Mononuclear cell (primary cell): ENCODE measurements around the gene FRA10AC1. TPM values are rescaled to one million over a fixed set of nuclear protein-coding genes. Genes with fewer than 3 reads are reported as not detected.

Source experiments
- H3K27me3 ChIP-seq: 2 replicates; pipeline ENCODE4 v1.6.0; 2011; ENCODE audit warnings: low read length, control low read depth; ENCODE audit not compliant: insufficient read depth
- H3K4me1 ChIP-seq: 2 replicates; pipeline ENCODE4 v1.5.1; 2011; ENCODE audit warnings: mild to moderate bottlenecking, low read length, control low read depth; ENCODE audit not compliant: insufficient read depth
- H3K4me3 ChIP-seq: 2 replicates; pipeline ENCODE4 v1.5.1; 2011; ENCODE audit warnings: mild to moderate bottlenecking, low read length, moderate library complexity
- H3K9me3 ChIP-seq: 2 replicates; pipeline ENCODE4 v1.5.1; 2011; ENCODE audit warnings: low read depth, mild to moderate bottlenecking, control low read depth, low read length
- total RNA-seq: library from RNA; depleted of rRNA; stranded (reverse); fragments of >200 nt; gene quantifications from one replicate; pipeline ENCODE4 v1.2.3, GENCODE V29; 2012

Gene FRA10AC1
- total RNA-seq, 1 donor, result 12.2 TPM

GRCh38 chr10:93673791-93674190 is 28.6 kb downstream of the FRA10AC1 start:
- Histone ChIP-seq H3K4me3 (no peak overlapping the region), H3K4me1 (no peaks in the 10 kb centered on the region), H3K9me3 (no peaks in the 10 kb centered on the region), H3K27me3 (no peaks in the 10 kb centered on the region)

- no peaks in the 10 kb centered on the region for H3K9me3 ChIP-seq
- no peaks in the 10 kb centered on the region for H3K4me1 ChIP-seq
- no peak overlapping the region for H3K4me3 ChIP-seq
- H3K27me3 ChIP-seq, result no peaks in the 10 kb centered on the region
Observed at GRCh38 chr10:93672890-93673289, 29.5 kb downstream of the FRA10AC1 start.

- Histone ChIP-seq H3K4me3 (no peak overlapping the region), H3K4me1 (no peaks in the 10 kb centered on the region), H3K9me3 (no peaks in the 10 kb centered on the region), H3K27me3 (no peaks in the 10 kb centered on the region)
Observed at GRCh38 chr10:93672022-93672678, 30.2 kb downstream of the FRA10AC1 start.

- Histone ChIP-seq H3K27me3 (no peaks in the 10 kb centered on the region), H3K4me1 (no peaks in the 10 kb centered on the region), H3K4me3 (no peak overlapping the region), H3K9me3 (no peaks in the 10 kb centered on the region)
Observed at GRCh38 chr10:93671042-93671441, 31.4 kb downstream of the FRA10AC1 start.

GRCh38 chr10:93670372-93670771 is 32.0 kb downstream of the FRA10AC1 start:
- H3K9me3 ChIP-seq, result no peaks in the 10 kb centered on the region
- H3K4me3 ChIP-seq, result no peak overlapping the region
- no peaks in the 10 kb centered on the region for H3K4me1 ChIP-seq

GRCh38 chr10:93667795-93668194 is 34.6 kb downstream of the FRA10AC1 start:
- Histone ChIP-seq H3K27me3 (no peaks in the 10 kb centered on the region), H3K4me3 (no peak overlapping the region), H3K4me1 (no peaks in the 10 kb centered on the region), H3K9me3 (no peaks in the 10 kb centered on the region)

More at GRCh38 chr10:93670372-93670771, 32.0 kb downstream of the FRA10AC1 start:
- H3K27me3 ChIP-seq, result no peaks in the 10 kb centered on the region

GRCh38 chr10:93666030-93666429 is 36.4 kb downstream of the FRA10AC1 start:
- Histone ChIP-seq H3K4me3 (no peak overlapping the region), H3K4me1 (no peaks in the 10 kb centered on the region), H3K27me3 (no peaks in the 10 kb centered on the region), H3K9me3 (no peaks in the 10 kb centered on the region)

- no peaks in the 10 kb centered on the region for H3K9me3 ChIP-seq
- H3K27me3 ChIP-seq, result no peaks in the 10 kb centered on the region
- H3K4me3 ChIP-seq, result no peak overlapping the region
- H3K4me1 ChIP-seq, result no peaks in the 10 kb centered on the region
Observed at GRCh38 chr10:93657757-93658156, 44.6 kb downstream of the FRA10AC1 start.

- no peaks in the 10 kb centered on the region for H3K9me3 ChIP-seq
- H3K4me1 ChIP-seq, result no peaks in the 10 kb centered on the region
- no peaks in the 10 kb centered on the region for H3K27me3 ChIP-seq
- no peak overlapping the region for H3K4me3 ChIP-seq
Observed at GRCh38 chr10:93656155-93656554, 46.2 kb downstream of the FRA10AC1 start.

- no peaks in the 10 kb centered on the region for H3K4me1 ChIP-seq
- no peak overlapping the region for H3K4me3 ChIP-seq
- no peaks in the 10 kb centered on the region for H3K27me3 ChIP-seq
- no peaks in the 10 kb centered on the region for H3K9me3 ChIP-seq
Observed at GRCh38 chr10:93654201-93654600, 48.2 kb downstream of the FRA10AC1 start.

GRCh38 chr10:93652857-93653256 is 49.5 kb downstream of the FRA10AC1 start:
- Histone ChIP-seq H3K27me3 (peaks cover 4% of the 10 kb centered on the region), H3K9me3 (no peaks in the 10 kb centered on the region), H3K4me3 (no peak overlapping the region), H3K4me1 (no peaks in the 10 kb centered on the region)

- no peaks in the 10 kb centered on the region for H3K4me1 ChIP-seq
- H3K4me3 ChIP-seq, result no peak overlapping the region
- no peaks in the 10 kb centered on the region for H3K9me3 ChIP-seq
- peaks cover 7% of the 10 kb centered on the region for H3K27me3 ChIP-seq
Observed at GRCh38 chr10:93639791-93640190, 62.6 kb downstream of the FRA10AC1 start.

GRCh38 chr10:93630625-93631557 is 71.5 kb downstream of the FRA10AC1 start:
- Histone ChIP-seq H3K27me3 (no peaks in the 10 kb centered on the region), H3K4me1 (no peaks in the 10 kb centered on the region), H3K4me3 (no peak overlapping the region)

GRCh38 chr10:93629647-93630305 is 72.6 kb downstream of the FRA10AC1 start:
- Histone ChIP-seq H3K27me3 (no peaks in the 10 kb centered on the region), H3K4me3 (no peak overlapping the region), H3K9me3 (no peaks in the 10 kb centered on the region), H3K4me1 (no peaks in the 10 kb centered on the region)

More at GRCh38 chr10:93630625-93631557, 71.5 kb downstream of the FRA10AC1 start:
- H3K9me3 ChIP-seq, result no peaks in the 10 kb centered on the region

GRCh38 chr10:93628858-93629257 is 73.5 kb downstream of the FRA10AC1 start:
- H3K4me3 ChIP-seq, result no peak overlapping the region

More at GRCh38 chr10:93628858-93629257, 73.5 kb downstream of the FRA10AC1 start:
- Histone ChIP-seq H3K4me1 (no peaks in the 10 kb centered on the region), H3K27me3 (no peaks in the 10 kb centered on the region), H3K9me3 (no peaks in the 10 kb centered on the region)
